ENCODE results near the gene TTC31. TPM values are rescaled to one million over a fixed set of nuclear protein-coding genes. Genes with fewer than 3 reads are reported as not detected.
A peak's percentile ranks its signal among the peaks of the same experiment; 100 is the strongest.

TTC31 gene
- total and polyA plus RNA-seq, 8 donors, result 4.7 to 91.2 (median 11.1) TPM

DNA sequence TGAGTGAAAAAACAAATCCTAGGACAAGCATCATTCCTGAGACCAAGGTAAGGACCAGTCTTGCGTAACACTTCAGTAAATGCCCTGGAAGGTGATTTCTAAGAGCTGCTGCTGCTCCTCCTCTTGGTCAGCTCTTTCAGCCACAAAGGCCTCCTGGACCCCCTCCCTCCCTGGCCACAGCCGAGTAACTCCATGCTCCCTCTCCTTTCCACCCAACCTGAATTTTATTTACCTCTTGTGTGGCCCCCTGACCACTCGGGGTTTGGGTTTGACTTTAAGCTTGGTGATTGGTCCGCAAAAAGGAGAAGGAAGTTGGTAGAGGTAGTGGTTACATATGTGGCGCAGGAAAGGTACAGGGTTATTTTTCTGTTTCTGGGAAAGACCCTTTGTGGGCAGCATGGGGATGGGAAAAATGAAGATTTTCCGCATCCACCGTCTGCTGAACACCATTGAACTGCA lies 56.0 kb downstream of the TTC31 start:
- Histone ChIP-seq H3K27me3 (no peaks in the 10 kb centered on the region), H3K4me3 (no peak overlapping the region), H3K36me3 (peaks cover 0 to 6% (median 2%) of the 10 kb centered on the region in 4 donors), H3K4me1 (no peaks in the 10 kb centered on the region), H3K27ac (no peak overlapping the region), H3K9me3 (no peaks in the 10 kb centered on the region)
- no peak for DNase-seq
- 69 to 79% (median 73%) methylated on average over 7 of the region's 7 CpGs for WGBS, 5 donors
- no peak for TF ChIP-seq POLR2AphosphoS5 (IDR thresholded peaks at IDR 0.05)
- TF ChIP-seq EP300 (IDR thresholded peaks at IDR 0.05), result no peak
- intact Hi-C loops (cut with DNase I; ENCODE audit: low total_unique reads), result loop anchor here (10.0 kb wide), 1 partner anchor 46 kb away; no protein-coding TSS in a partner anchor

DNA sequence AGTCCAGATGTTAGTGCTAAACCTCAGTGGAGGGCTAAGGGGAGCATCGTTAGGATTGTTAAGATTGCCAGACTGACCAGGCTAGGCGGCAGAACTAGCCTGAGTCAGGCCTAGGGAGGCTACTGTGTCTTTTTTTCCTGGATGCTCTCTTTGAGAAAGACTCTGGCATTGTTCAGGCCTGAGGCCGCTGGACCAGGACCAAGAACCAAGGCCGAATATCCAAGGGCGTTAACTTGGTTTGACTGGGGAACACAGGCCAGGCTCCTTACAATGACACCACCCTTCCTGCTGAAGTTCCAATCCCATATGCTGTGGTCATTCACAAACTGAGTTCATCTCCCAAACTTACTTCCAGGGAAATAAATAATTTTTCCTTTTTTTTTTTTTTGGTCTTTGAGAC lies 57.4 kb downstream of the TTC31 start:
- intact Hi-C loops (cut with DNase I; ENCODE audit: low total_unique reads), result no loop called here
- Histone ChIP-seq H3K36me3 (no peaks in the 10 kb centered on the region), H3K9me3 (no peaks in the 10 kb centered on the region), H3K4me3 (no peak overlapping the region), H3K27me3 (no peaks in the 10 kb centered on the region), H3K4me1 (no peaks in the 10 kb centered on the region), H3K27ac (peak overlapping the region in 1 of 5 donors; percentile 26)
- TF ChIP-seq EP300 (IDR thresholded peaks at IDR 0.05) (no peak), POLR2A (IDR thresholded peaks at IDR 0.05) (no peak), POLR2AphosphoS5 (IDR thresholded peaks at IDR 0.05) (no peak)
- TF ChIP-seq, protein P1, sequence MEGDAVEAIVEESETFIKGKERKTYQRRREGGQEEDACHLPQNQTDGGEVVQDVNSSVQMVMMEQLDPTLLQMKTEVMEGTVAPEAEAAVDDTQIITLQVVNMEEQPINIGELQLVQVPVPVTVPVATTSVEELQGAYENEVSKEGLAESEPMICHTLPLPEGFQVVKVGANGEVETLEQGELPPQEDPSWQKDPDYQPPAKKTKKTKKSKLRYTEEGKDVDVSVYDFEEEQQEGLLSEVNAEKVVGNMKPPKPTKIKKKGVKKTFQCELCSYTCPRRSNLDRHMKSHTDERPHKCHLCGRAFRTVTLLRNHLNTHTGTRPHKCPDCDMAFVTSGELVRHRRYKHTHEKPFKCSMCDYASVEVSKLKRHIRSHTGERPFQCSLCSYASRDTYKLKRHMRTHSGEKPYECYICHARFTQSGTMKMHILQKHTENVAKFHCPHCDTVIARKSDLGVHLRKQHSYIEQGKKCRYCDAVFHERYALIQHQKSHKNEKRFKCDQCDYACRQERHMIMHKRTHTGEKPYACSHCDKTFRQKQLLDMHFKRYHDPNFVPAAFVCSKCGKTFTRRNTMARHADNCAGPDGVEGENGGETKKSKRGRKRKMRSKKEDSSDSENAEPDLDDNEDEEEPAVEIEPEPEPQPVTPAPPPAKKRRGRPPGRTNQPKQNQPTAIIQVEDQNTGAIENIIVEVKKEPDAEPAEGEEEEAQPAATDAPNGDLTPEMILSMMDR (IDR thresholded peaks at IDR 0.05), result no peak
- WGBS, 5 donors, result 74 to 90% (median 84%) methylated on average over 5 of the region's 5 CpGs
- no peak for DNase-seq

- intact Hi-C loops (cut with DNase I; ENCODE audit: low total_unique reads), result no loop called here
- Histone ChIP-seq H3K27ac (no peak overlapping the region), H3K4me1 (no peaks in the 10 kb centered on the region), H3K27me3 (no peaks in the 10 kb centered on the region), H3K4me3 (no peak overlapping the region), H3K36me3 (no peaks in the 10 kb centered on the region), H3K9me3 (no peaks in the 10 kb centered on the region)
- no peak for TF ChIP-seq POLR2AphosphoS5 (IDR thresholded peaks at IDR 0.05)
- TF ChIP-seq, protein P1 (IDR thresholded peaks at IDR 0.05), result no peak
- TF ChIP-seq EP300 (IDR thresholded peaks at IDR 0.05), result no peak
- no peak for DNase-seq
- WGBS, 5 donors, result 88 to 97% (median 91%) methylated on average over 1 of the region's 1 CpG
Measured at GRCh38 chr2:74542978-74543377, 60.1 kb downstream of the TTC31 start.

Other genes with a start within 250 kb of the TTC31 start
- 1 to 10 TPM in 3 of 5 donors, under 1 TPM in 1, not detected in 1; 0.58 to 4.8 (median 3.2) TPM for gene SLC4A5, start 139.7 kb upstream of the TTC31 start, total RNA-seq
- gene SLC4A5, start 139.7 kb upstream of the TTC31 start, polyA plus RNA-seq, result under 1 TPM; 0.12 to 0.46 (median 0.38) TPM
- gene DCTN1, start 102.8 kb upstream of the TTC31 start, total RNA-seq, result 100 to 1,000 TPM in 3 of 5 donors, 10 to 100 TPM in 2; 71.2 to 181 (median 122) TPM
- 10 to 100 TPM; 65.8 to 92.6 (median 83.5) TPM for gene DCTN1, start 102.8 kb upstream of the TTC31 start, polyA plus RNA-seq
- 1 to 10 TPM in 2 of 5 donors, not detected in 3; 2.7 to 3.5 TPM for gene C2orf81, start 61.5 kb upstream of the TTC31 start, total RNA-seq
- gene C2orf81, start 61.5 kb upstream of the TTC31 start, polyA plus RNA-seq, result 1 to 10 TPM; 1.7 to 2.2 (median 2.1) TPM
- gene WDR54, start 61.4 kb upstream of the TTC31 start, total RNA-seq, result 1 to 10 TPM in 4 of 5 donors, not detected in 1; 3.5 to 9.8 (median 7.3) TPM
- gene WDR54, start 61.4 kb upstream of the TTC31 start, polyA plus RNA-seq, result 10 to 100 TPM; 10.5 to 12.8 (median 12.5) TPM
- 100 to 1,000 TPM in 2 of 5 donors, 10 to 100 TPM in 3; 16.5 to 125 (median 27.4) TPM for gene RTKN, start 41.1 kb upstream of the TTC31 start, total RNA-seq
- gene RTKN, start 41.1 kb upstream of the TTC31 start, polyA plus RNA-seq, result 10 to 100 TPM; 10.8 to 27.3 (median 23.2) TPM
- gene INO80B, start 28.0 kb upstream of the TTC31 start, total RNA-seq, result 10 to 100 TPM in 2 of 5 donors, 1 to 10 TPM in 2, not detected in 1; 4.7 to 44.5 (median 11.1) TPM
- 10 to 100 TPM; 32.2 to 52.2 (median 51.9) TPM for gene INO80B, start 28.0 kb upstream of the TTC31 start, polyA plus RNA-seq
- 10 to 100 TPM in 4 of 5 donors, 1 to 10 TPM in 1; 1.8 to 59.4 (median 21.7) TPM for gene WBP1, start 24.6 kb upstream of the TTC31 start, total RNA-seq
- gene WBP1, start 24.6 kb upstream of the TTC31 start, polyA plus RNA-seq, result 10 to 100 TPM; 78.9 to 82.4 (median 82.3) TPM
- 100 to 1,000 TPM in 1 of 5 donors, 10 to 100 TPM in 4; 17.5 to 130 (median 65.8) TPM for gene MOGS, start 17.7 kb upstream of the TTC31 start, total RNA-seq
- gene MOGS, start 17.7 kb upstream of the TTC31 start, polyA plus RNA-seq, result 10 to 100 TPM; 15.6 to 32.2 (median 30.4) TPM
- gene MRPL53, start 10.4 kb upstream of the TTC31 start, total RNA-seq, result 100 to 1,000 TPM in 2 of 5 donors, 10 to 100 TPM in 2, 1 to 10 TPM in 1; 4.6 to 335 (median 18.0) TPM
- 100 to 1,000 TPM in 1 of 3 donors, 10 to 100 TPM in 2; 74.0 to 108 (median 88.6) TPM for gene MRPL53, start 10.4 kb upstream of the TTC31 start, polyA plus RNA-seq
- gene CCDC142, start 83 bp upstream of the TTC31 start, total RNA-seq, result 10 to 100 TPM; 19.1 to 78.2 (median 51.3) TPM
- 1 to 10 TPM; 3.2 to 3.4 (median 3.2) TPM for gene CCDC142, start 83 bp upstream of the TTC31 start, polyA plus RNA-seq
- gene LBX2, start 16.5 kb downstream of the TTC31 start, total RNA-seq, result 1 to 10 TPM in 2 of 5 donors, not detected in 3; 1.1 to 2.6 TPM
- 1 to 10 TPM; 1.1 to 2.3 (median 1.2) TPM for gene LBX2, start 16.5 kb downstream of the TTC31 start, polyA plus RNA-seq
- gene PCGF1, start 24.6 kb downstream of the TTC31 start, total RNA-seq, result 10 to 100 TPM in 2 of 5 donors, 1 to 10 TPM in 3; 1.9 to 49.6 (median 6.4) TPM
- gene PCGF1, start 24.6 kb downstream of the TTC31 start, polyA plus RNA-seq, result 10 to 100 TPM; 14.7 to 20.8 (median 18.1) TPM
- gene TLX2, start 31.4 kb downstream of the TTC31 start, total RNA-seq, result under 1 TPM in 1 of 5 donors, not detected in 4; 0.73 TPM
- gene TLX2, start 31.4 kb downstream of the TTC31 start, polyA plus RNA-seq, result under 1 TPM in 1 of 3 donors, not detected in 2; 0.28 TPM
- 10 to 100 TPM in 4 of 5 donors, 1 to 10 TPM in 1; 6.6 to 42.6 (median 22.8) TPM for gene DQX1, start 43.1 kb downstream of the TTC31 start, total RNA-seq
- 1 to 10 TPM; 2.1 to 5.3 (median 4.1) TPM for gene DQX1, start 43.1 kb downstream of the TTC31 start, polyA plus RNA-seq
- gene AUP1, start 46.6 kb downstream of the TTC31 start, total RNA-seq, result 100 to 1,000 TPM in 4 of 5 donors, 10 to 100 TPM in 1; 74.4 to 244 (median 173) TPM
- gene AUP1, start 46.6 kb downstream of the TTC31 start, polyA plus RNA-seq, result 100 to 1,000 TPM in 2 of 3 donors, 10 to 100 TPM in 1; 97.9 to 235 (median 139) TPM
- gene HTRA2, start 46.9 kb downstream of the TTC31 start, total RNA-seq, result 10 to 100 TPM in 4 of 5 donors, 1 to 10 TPM in 1; 7.6 to 60.0 (median 23.7) TPM
- 10 to 100 TPM; 24.4 to 31.2 (median 25.5) TPM for gene HTRA2, start 46.9 kb downstream of the TTC31 start, polyA plus RNA-seq
- gene LOXL3, start 70.9 kb downstream of the TTC31 start, total RNA-seq, result 10 to 100 TPM in 2 of 5 donors, 1 to 10 TPM in 2, under 1 TPM in 1; 0.89 to 49.0 (median 5.0) TPM
- gene LOXL3, start 70.9 kb downstream of the TTC31 start, polyA plus RNA-seq, result 1 to 10 TPM in 2 of 3 donors, under 1 TPM in 1; 0.76 to 1.6 (median 1.1) TPM
- gene DOK1, start 71.6 kb downstream of the TTC31 start, total RNA-seq, result 10 to 100 TPM in 3 of 5 donors, 1 to 10 TPM in 2; 5.9 to 89.3 (median 12.2) TPM
- gene DOK1, start 71.6 kb downstream of the TTC31 start, polyA plus RNA-seq, result 10 to 100 TPM in 2 of 3 donors, 1 to 10 TPM in 1; 8.8 to 17.7 (median 17.4) TPM
- 10 to 100 TPM in 1 of 5 donors, 1 to 10 TPM in 1, under 1 TPM in 1, not detected in 2; 0.18 to 27.1 (median 3.5) TPM for gene M1AP, start 165.2 kb downstream of the TTC31 start, total RNA-seq
- under 1 TPM in 2 of 3 donors, not detected in 1; 0.20 to 0.31 TPM for gene M1AP, start 165.2 kb downstream of the TTC31 start, polyA plus RNA-seq
- gene SEMA4F, start 171.2 kb downstream of the TTC31 start, total RNA-seq, result 10 to 100 TPM in 2 of 5 donors, 1 to 10 TPM in 3; 2.6 to 65.3 (median 4.2) TPM
- gene SEMA4F, start 171.2 kb downstream of the TTC31 start, polyA plus RNA-seq, result 1 to 10 TPM in 1 of 3 donors, under 1 TPM in 2; 0.46 to 1.6 (median 0.98) TPM

All from stomach (tissue), 9 donors.